HepG2 (cell line): Measurements from ENCODE around the gene GLIPR1. TPM values are rescaled to one million over a fixed set of nuclear protein-coding genes. Genes with fewer than 3 reads are reported as not detected.

Source experiments
- ATAC-seq: fragments of 200-7000 bp; cut with Tn5 transposase; 3 replicates; pipeline ENCODE4 v1.9.1; 2020; ENCODE audit warnings: mild to moderate bottlenecking, moderate library complexity
- BruUV-seq: library from RNA; stranded (reverse); fragments of 400-500 nt; replicated peaks from 2 replicates; lab custom pipeline; 2021; lab: Mats Ljungman, UMichigan
- CTCF ChIA-PET: fragments of 300-600 bp; formaldehyde crosslinking; extraction: SDS; loops from one replicate; lab custom pipeline; 2021; ENCODE audit warnings: low total read pairs, inconsistent platforms, low intra/inter-chr PET ratio; lab: Yijun Ruan, JAX
- POLR2A ChIA-PET: fragments of 350-600 bp; sonication (Branson Sonifier 250); formaldehyde crosslinking; loops from one replicate; lab custom pipeline; 2020; ENCODE audit warnings: antibody characterized with exemption, inconsistent platforms; lab: Yijun Ruan, JAX
- DNase-seq: peaks from one replicate; pipeline ENCODE4 v3.0.0-alpha.2; 2015; ENCODE audit warnings: low spot score
- FAIRE-seq: peaks from 3 replicates; lab custom pipeline; 2011; peaks lifted over from hg19 to GRCh38; lab: Jason Lieb, UNC
- H2AFZ ChIP-seq: one replicate; pipeline ENCODE4 v1.6.1; 2011; ENCODE audit warnings: low read length, inconsistent platforms
- H3K27ac ChIP-seq: fragments of 300-600 bp; 3 replicates; pipeline ENCODE4 v1.8.0; 2011; ENCODE audit warnings: mixed run types, mild to moderate bottlenecking, mixed read lengths, low read length, inconsistent platforms; ENCODE audit not compliant: insufficient read depth; ENCODE audit errors: extremely low read length
- H3K27me3 ChIP-seq, 2 experiments: fragments of 200-600 bp in 1 of 2; 2 replicates in 1 of 2; 3 replicates in 1 of 2; pipeline versions ENCODE4 v1.6.0 to v1.8.0; 2011; ENCODE audit warnings: low read length in 2 of 2, mild to moderate bottlenecking in 2 of 2, moderate library complexity in 2 of 2, inconsistent platforms in 1 of 2; ENCODE audit not compliant: insufficient read depth in 2 of 2, control insufficient read depth in 1 of 2
- H3K36me3 ChIP-seq, 2 experiments: fragments of 200-600 bp in 1 of 2; replicated peaks in 1 of 2; 2 replicates in 1 of 2; 3 replicates in 1 of 2; pipeline versions ENCODE4 v1.5.1 to v1.8.0; 2011; ENCODE audit warnings: low read length in 2 of 2, inconsistent platforms in 1 of 2; ENCODE audit not compliant: insufficient read depth in 2 of 2, control insufficient read depth in 1 of 2
- H3K4me1 ChIP-seq: 2 replicates; pipeline ENCODE4 v1.5.1; 2012; ENCODE audit warnings: low read length, inconsistent platforms; ENCODE audit not compliant: insufficient read depth
- H3K4me2 ChIP-seq: 2 replicates; pipeline ENCODE4 v1.6.0; 2011; ENCODE audit warnings: low read depth, low read length, inconsistent platforms
- H3K4me3 ChIP-seq, 3 experiments: fragments of 200-600 bp in 1 of 3; sonication (generic), shearing (Covaris generic) in 1 of 3; replicated peaks in 1 of 3; 2 replicates each; pipeline ENCODE4 v1.5.1; 2011 to 2016; ENCODE audit warnings: low read length in 3 of 3, inconsistent platforms in 2 of 3, low read depth in 2 of 3, mild to moderate bottlenecking in 2 of 3, control low read depth in 1 of 3, mixed read lengths in 1 of 3; ENCODE audit not compliant: insufficient read depth in 1 of 3
- H3K79me2 ChIP-seq: one replicate; pipeline ENCODE4 v1.6.1; 2011; ENCODE audit warnings: low read length, inconsistent platforms; ENCODE audit not compliant: insufficient read depth
- H3K9ac ChIP-seq: 2 replicates; pipeline ENCODE4 v1.6.0; 2011; ENCODE audit warnings: mild to moderate bottlenecking, low read depth, low read length, inconsistent platforms; ENCODE audit not compliant: insufficient read depth
- H3K9me3 ChIP-seq: 2 replicates; pipeline ENCODE4 v1.5.1; 2012; ENCODE audit warnings: mild to moderate bottlenecking, low read length
- H4K20me1 ChIP-seq: 2 replicates; pipeline ENCODE4 v1.6.0; 2011; ENCODE audit warnings: inconsistent platforms, mild to moderate bottlenecking, low read length, moderate library complexity; ENCODE audit not compliant: insufficient read depth
- ARID3A ChIP-seq: IDR thresholded peaks from 2 replicates; pipeline ENCODE4 v1.6.1; 2012; ENCODE audit warnings: low read depth, low read length, improper control_type of control experiment
- BORCS8-MEF2B ChIP-seq: sonication (generic); formaldehyde crosslinking; IDR thresholded peaks from 2 replicates; pipeline ENCODE4 v1.8.0; 2022; ENCODE audit warnings: mild to moderate bottlenecking, missing genetic modification reagents
- CBX5 ChIP-seq: sonication (generic); formaldehyde crosslinking; IDR thresholded peaks from 2 replicates; pipeline ENCODE4 v1.4.0; 2020; ENCODE audit warnings: missing genetic modification reagents, borderline replicate concordance
- CEBPZ ChIP-seq: IDR thresholded peaks from 2 replicates; pipeline ENCODE4 v1.6.1; 2012; ENCODE audit warnings: low read length, improper control_type of control experiment
- HNF4G ChIP-seq, 2 experiments: sonication (generic) in 1 of 2; formaldehyde crosslinking in 1 of 2; IDR thresholded peaks; 2 replicates each; pipeline versions ENCODE4 v1.4.0 to v1.6.1; 2011 to 2020; ENCODE audit warnings: borderline replicate concordance in 2 of 2, low read depth in 2 of 2, mild to moderate bottlenecking in 2 of 2, low read length in 1 of 2, missing genetic modification reagents in 1 of 2, moderate library complexity in 1 of 2
- PRPF4 ChIP-seq: fragments of 200-400 bp; formaldehyde crosslinking; IDR thresholded peaks from 2 replicates; pipeline ENCODE4 v1.6.1; 2016; ENCODE audit warnings: low read length, low read depth; ENCODE audit not compliant: poor library complexity, severe bottlenecking
- TAF1 ChIP-seq: sonication (generic); formaldehyde crosslinking; IDR thresholded peaks from 2 replicates; pipeline ENCODE4 v1.4.0; 2020; ENCODE audit warnings: missing genetic modification reagents
- ZFAT ChIP-seq: sonication (generic); formaldehyde crosslinking; conservative IDR thresholded peaks from 2 replicates; pipeline ENCODE4 v1.8.1; 2023; ENCODE audit warnings: missing genetic modification reagents, inconsistent platforms
- ZNF230 ChIP-seq: sonication (generic); formaldehyde crosslinking; IDR thresholded peaks from 2 replicates; pipeline ENCODE4 v1.4.0; 2020; ENCODE audit warnings: mild to moderate bottlenecking, missing genetic modification reagents
- ZNF282 ChIP-seq: fragments of 450-650 bp; IDR thresholded peaks from 2 replicates; pipeline ENCODE4 v1.6.1; 2018; ENCODE audit not compliant: partially characterized antibody
- ZNF605 ChIP-seq: sonication (generic); formaldehyde crosslinking; IDR thresholded peaks from 2 replicates; pipeline ENCODE4 v1.8.0; 2022; ENCODE audit warnings: mild to moderate bottlenecking, missing genetic modification reagents
- ZSCAN9 ChIP-seq: IDR thresholded peaks from 2 replicates; pipeline ENCODE4 v1.6.1; 2016; ENCODE audit warnings: borderline replicate concordance
- WGBS: methylation state at CpG from one replicate; pipeline ENCODE4 v1.1.6; 2017; ENCODE audit warnings: low lambda C conversion rate; 5-methylcytosine and 5-hydroxymethylcytosine counted together
- in situ Hi-C: cut with HindIII; loops from 2 replicates; pipeline ENCODE4 v1.10.0; 2017; ENCODE audit warnings: low pct_unique_long_range_greater_than_20kb; ENCODE audit not compliant: extremely low pct_ligation_motif_present
- intact Hi-C: fragments of 100-400 bp; cut with micrococcal nuclease; formaldehyde crosslinking; loops from one replicate; pipeline ENCODE4 v1.10.0; 2022; ENCODE audit not compliant: unreplicated experiment
- polyA plus RNA-seq, 8 experiments: library from polyadenylated mRNA; depleted of rRNA in 3 of 8; stranded (reverse) in 7 of 8; unstranded in 1 of 8; fragments of >200 nt; fragmentation: Illumina TruSeq in 4 of 8; extraction: Trizol in 4 of 8; gene quantifications; 2 replicates each; pipeline versions ENCODE4 v1.2.1 to v1.2.3, GENCODE V29; 2011 to 2016; ENCODE audit warnings: low read depth in 4 of 8, missing spikeins in 1 of 8, mixed read lengths in 1 of 8; ENCODE audit not compliant: insufficient read depth in 1 of 8
- total RNA-seq, 5 experiments: library from RNA; depleted of rRNA; stranded (reverse); fragments of >200 nt; fragmentation: Illumina TruSeq; extraction: Trizol; gene quantifications; 2 replicates each; pipeline ENCODE4 v1.2.3, GENCODE V29; 2016; ENCODE audit warnings: low read depth in 1 of 5

Gene GLIPR1
- total and polyA plus RNA-seq, 2 of the 13 experiments (the other 11 are each of a cell fraction or from before 2014, with no cell fraction given) = 1.9 to 5.0 TPM

- POLR2A ChIA-PET = no interaction called here
- no peak for ATAC-seq
- Histone ChIP-seq H4K20me1 (no peaks in the 10 kb centered on the region), H3K4me1 (no peaks in the 10 kb centered on the region), H3K4me3 (no peak overlapping the region), H3K4me2 (no peak overlapping the region), H3K9me3 (no peaks in the 10 kb centered on the region), H3K36me3 (no peaks in the 10 kb centered on the region), H3K27ac (no peak overlapping the region), H3K79me2 (no peaks in the 10 kb centered on the region), H3K9ac (no peak overlapping the region), H3K27me3 (no peaks in the 10 kb centered on the region), H2AFZ (no peak overlapping the region)
- intact Hi-C loops (no loop called here), in situ Hi-C loops (loop anchor here (25.0 kb wide), 1 partner anchor 917 kb away; no protein-coding TSS in a partner anchor)
- FAIRE-seq = no peak
- CTCF ChIA-PET = no interaction called here
- WGBS = 5% methylated on average over 1 of the region's 1 CpG
- DNase-seq = no peak
- no peak for TF ChIP-seq ZSCAN9 (CRISPR knock-in tag)
- no peak for TF ChIP-seq PRPF4
- TF ChIP-seq CEBPZ = no peak
- no peak for TF ChIP-seq ZNF282
- TF ChIP-seq ZNF230 = no peak
- no TSS peak for BruUV-seq
Observed at GRCh38 chr12:75545636-75546035, 65.1 kb downstream of the GLIPR1 start.

- WGBS = 43% methylated on average over 1 of the region's 1 CpG
- Histone ChIP-seq H3K79me2 (no peaks in the 10 kb centered on the region), H3K27ac (no peak overlapping the region), H3K4me3 (no peak overlapping the region), H3K9ac (no peak overlapping the region), H3K9me3 (no peaks in the 10 kb centered on the region), H3K27me3 (no peaks in the 10 kb centered on the region), H3K36me3 (no peaks in the 10 kb centered on the region), H3K4me2 (no peak overlapping the region), H3K4me1 (peaks cover 5% of the 10 kb centered on the region; the same call in 1 of the 2 replicates), H4K20me1 (no peaks in the 10 kb centered on the region), H2AFZ (no peak overlapping the region)
- intact Hi-C loops = no loop called here
- in situ Hi-C loops = loop anchor here (25.0 kb wide), 1 partner anchor 913 kb away; no protein-coding TSS in a partner anchor
- FAIRE-seq (no peak), ATAC-seq (no peak), DNase-seq (no peak)
- CTCF ChIA-PET = no interaction called here
- no TSS peak for BruUV-seq
- POLR2A ChIA-PET = no interaction called here
- TF ChIP-seq TAF1 (CRISPR knock-in tag) (no peak), CBX5 (CRISPR knock-in tag) (no peak), BORCS8-MEF2B (CRISPR knock-in tag) (no peak), ZFAT (CRISPR knock-in tag) (no peak), HNF4G (IDR thresholded peaks at IDR 0.05; ENCODE audit: borderline replicate concordance, low read depth, low read length) (no peak), HNF4G (CRISPR knock-in tag; IDR thresholded peaks at IDR 0.05; ENCODE audit: borderline replicate concordance, low read depth) (no peak), ARID3A (no peak), ZNF605 (CRISPR knock-in tag) (no peak)
Observed at GRCh38 chr12:75548879-75549278, 68.3 kb downstream of the GLIPR1 start.
